Vagina (tissue), 2 donors: ENCODE results near the gene ECEL1. TPM values are rescaled to one million over a fixed set of nuclear protein-coding genes. Genes with fewer than 3 reads are reported as not detected.
A peak's percentile ranks its signal among the peaks of the same experiment; 100 is the strongest.

Source experiments
- DNase-seq, 2 donors: peaks; one replicate each; pipeline ENCODE4 v3.0.0-alpha.2; 2017; ENCODE audit errors: extremely low spot score in 2 of 2
- H3K27ac ChIP-seq: fragments of 200-600 bp; sonication (generic); one replicate; pipeline ENCODE4 v1.5.1; 2019
- H3K27me3 ChIP-seq: fragments of 200-600 bp; sonication (generic); one replicate; pipeline ENCODE4 v1.5.1; 2019
- H3K36me3 ChIP-seq, 2 donors: fragments of 200-600 bp; sonication (generic); one replicate each; pipeline ENCODE4 v1.5.1; 2017 to 2019
- H3K4me1 ChIP-seq: fragments of 200-600 bp; sonication (generic); one replicate; pipeline ENCODE4 v1.5.1; 2019
- H3K4me3 ChIP-seq, 2 donors: fragments of 200-600 bp; sonication (generic); 1 replicate in 1 of 2; 2 replicates in 1 of 2; pipeline ENCODE4 v1.5.1; 2016 to 2019
- H3K9me3 ChIP-seq: fragments of 200-600 bp; sonication (generic); one replicate; pipeline ENCODE4 v1.5.1; 2019
- POLR2A ChIP-seq, 2 donors: fragments of 450-650 bp; IDR thresholded peaks; one replicate each; pipeline ENCODE4 v1.6.1; 2017; ENCODE audit warnings: antibody characterized with exemption in 2 of 2, mild to moderate bottlenecking in 2 of 2, moderate library complexity in 2 of 2
- POLR2AphosphoS5 ChIP-seq, 2 donors: sonication (generic); formaldehyde crosslinking; IDR thresholded peaks; one replicate each; pipeline ENCODE4 v1.9.0; 2017; ENCODE audit warnings: antibody characterized with exemption in 2 of 2, mild to moderate bottlenecking in 2 of 2, low read depth in 1 of 2; ENCODE audit not compliant: insufficient read depth in 1 of 2
- intact Hi-C: fragments of 100-400 bp; cut with DNase I; formaldehyde crosslinking; loops from one replicate; pipeline ENCODE4 v1.15.1; 2023
- total RNA-seq: library from RNA; depleted of rRNA; stranded (reverse); fragments of >200 nt; gene quantifications from one replicate; pipeline ENCODE4 v1.2.3, GENCODE V29; 2016
- TF ChIP-seq, protein P1 (sequence below), 3 experiments: fragments of 450-650 bp in 2 of 3; fragments of 200-600 bp in 1 of 3; sonication (generic) in 1 of 3; IDR thresholded peaks; one replicate each; pipeline ENCODE4 v1.5.1; 2017 to 2019; ENCODE audit warnings: antibody characterized with exemption in 3 of 3, mild to moderate bottlenecking in 2 of 3, moderate library complexity in 2 of 3

Gene ECEL1
- total RNA-seq, 1 donor from 2014 or later: not detected

DNA sequence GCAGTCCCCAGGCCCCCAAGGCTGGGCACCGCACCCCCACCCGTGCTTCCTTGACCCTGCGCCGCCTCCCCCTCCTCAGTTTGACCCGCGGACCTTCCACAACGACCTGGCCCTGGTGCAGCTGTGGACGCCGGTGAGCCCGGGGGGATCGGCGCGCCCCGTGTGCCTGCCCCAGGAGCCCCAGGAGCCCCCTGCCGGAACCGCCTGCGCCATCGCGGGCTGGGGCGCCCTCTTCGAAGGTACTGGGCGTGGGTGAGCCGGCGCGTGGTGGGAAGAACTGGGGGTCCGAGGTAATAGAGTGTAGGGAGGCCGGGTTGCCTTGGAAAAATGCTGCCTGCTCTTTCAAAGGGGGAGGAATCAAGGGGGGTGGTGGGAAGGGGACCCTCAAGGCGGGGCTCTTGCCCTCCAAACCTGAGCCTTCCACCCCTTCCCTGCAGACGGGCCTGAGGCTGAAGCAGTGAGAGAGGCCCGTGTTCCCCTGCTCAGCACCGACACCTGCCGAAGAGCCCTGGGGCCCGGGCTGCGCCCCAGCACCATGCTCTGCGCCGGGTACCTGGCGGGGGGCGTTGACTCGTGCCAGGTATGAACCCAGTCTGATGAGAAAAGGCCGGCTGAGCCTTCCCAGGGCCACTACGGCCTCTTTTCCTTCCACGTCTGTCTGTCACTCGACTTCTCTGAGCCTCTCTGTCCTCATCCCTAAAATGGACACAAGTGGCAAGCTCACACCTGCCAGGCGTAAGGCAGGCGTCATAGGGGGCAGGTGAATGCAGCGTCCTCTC, 35.2 kb upstream of the ECEL1 start:
- Histone ChIP-seq H3K27me3 (peaks cover 17% of the 10 kb centered on the region), H3K4me3 (peak overlapping the region in 1 of 2 donors; percentile 29), H3K9me3 (no peaks in the 10 kb centered on the region), H3K36me3 (no peaks in the 10 kb centered on the region), H3K27ac (no peak overlapping the region), H3K4me1 (peaks cover 21% of the 10 kb centered on the region)
- no peak for DNase-seq
- TF ChIP-seq POLR2AphosphoS5 (IDR thresholded peaks at IDR 0.05; ENCODE audit: insufficient read depth in 1 of 2, low read depth in 1 of 2) (no peak), POLR2A (IDR thresholded peaks at IDR 0.05) (no peak)
- TF ChIP-seq, protein P1, sequence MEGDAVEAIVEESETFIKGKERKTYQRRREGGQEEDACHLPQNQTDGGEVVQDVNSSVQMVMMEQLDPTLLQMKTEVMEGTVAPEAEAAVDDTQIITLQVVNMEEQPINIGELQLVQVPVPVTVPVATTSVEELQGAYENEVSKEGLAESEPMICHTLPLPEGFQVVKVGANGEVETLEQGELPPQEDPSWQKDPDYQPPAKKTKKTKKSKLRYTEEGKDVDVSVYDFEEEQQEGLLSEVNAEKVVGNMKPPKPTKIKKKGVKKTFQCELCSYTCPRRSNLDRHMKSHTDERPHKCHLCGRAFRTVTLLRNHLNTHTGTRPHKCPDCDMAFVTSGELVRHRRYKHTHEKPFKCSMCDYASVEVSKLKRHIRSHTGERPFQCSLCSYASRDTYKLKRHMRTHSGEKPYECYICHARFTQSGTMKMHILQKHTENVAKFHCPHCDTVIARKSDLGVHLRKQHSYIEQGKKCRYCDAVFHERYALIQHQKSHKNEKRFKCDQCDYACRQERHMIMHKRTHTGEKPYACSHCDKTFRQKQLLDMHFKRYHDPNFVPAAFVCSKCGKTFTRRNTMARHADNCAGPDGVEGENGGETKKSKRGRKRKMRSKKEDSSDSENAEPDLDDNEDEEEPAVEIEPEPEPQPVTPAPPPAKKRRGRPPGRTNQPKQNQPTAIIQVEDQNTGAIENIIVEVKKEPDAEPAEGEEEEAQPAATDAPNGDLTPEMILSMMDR (IDR thresholded peaks at IDR 0.05): no peak
- intact Hi-C loops: no loop called here

DNA sequence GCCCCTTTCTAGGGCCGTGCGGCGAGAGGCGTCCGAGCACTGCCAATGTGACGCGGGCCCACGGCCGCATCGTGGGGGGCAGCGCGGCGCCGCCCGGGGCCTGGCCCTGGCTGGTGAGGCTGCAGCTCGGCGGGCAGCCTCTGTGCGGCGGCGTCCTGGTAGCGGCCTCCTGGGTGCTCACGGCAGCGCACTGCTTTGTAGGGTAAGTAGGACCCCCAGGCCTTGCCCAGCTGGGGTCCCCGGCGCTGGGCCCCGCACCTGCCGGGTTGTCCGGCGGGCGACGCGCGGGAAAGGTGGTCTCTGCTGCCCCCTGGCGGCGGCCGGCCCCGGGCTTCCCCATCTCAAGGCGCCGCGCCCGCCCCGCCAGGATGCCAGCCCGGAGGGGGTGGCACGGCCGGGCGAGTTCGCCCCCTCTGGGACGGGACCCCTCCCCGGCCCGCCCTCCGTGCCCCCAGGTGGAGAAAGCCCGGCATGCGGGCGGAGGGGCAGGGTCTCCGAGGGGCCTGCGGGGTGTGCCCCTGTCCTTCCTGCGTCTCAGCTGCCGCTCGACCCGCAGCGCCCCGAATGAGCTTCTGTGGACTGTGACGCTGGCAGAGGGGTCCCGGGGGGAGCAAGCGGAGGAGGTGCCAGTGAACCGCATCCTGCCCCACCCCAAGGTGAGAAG, 34.5 kb upstream of the ECEL1 start:
- no peaks in the 10 kb centered on the region for H3K9me3 ChIP-seq
- peaks cover 17% of the 10 kb centered on the region for H3K27me3 ChIP-seq
- intact Hi-C loops: no loop called here

DNA sequence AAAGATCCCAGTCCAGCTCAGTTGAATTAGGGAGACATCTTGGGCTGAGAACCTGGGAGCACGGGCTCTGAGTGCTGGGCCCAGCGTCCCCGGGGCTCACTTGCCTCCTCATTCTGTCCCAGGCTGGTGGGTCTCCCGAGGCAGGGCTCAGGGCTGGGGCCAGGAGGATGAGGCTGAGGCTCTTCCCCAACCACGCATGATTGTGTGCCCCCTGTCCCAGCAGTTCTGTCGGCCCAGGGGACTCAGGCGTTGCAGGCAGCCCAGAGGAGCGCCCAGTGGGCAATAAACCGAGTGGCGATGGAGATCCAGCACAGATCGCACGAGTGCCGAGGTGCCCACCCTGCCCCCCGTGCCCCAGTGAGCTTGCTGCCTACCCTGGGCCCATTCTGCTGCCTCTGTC, 33.5 kb upstream of the ECEL1 start:
- intact Hi-C loops: no loop called here
- Histone ChIP-seq H3K9me3 (no peaks in the 10 kb centered on the region), H3K4me1 (peaks cover 21% of the 10 kb centered on the region), H3K4me3 (no peak overlapping the region), H3K36me3 (no peaks in the 10 kb centered on the region), H3K27ac (no peak overlapping the region), H3K27me3 (peaks cover 17% of the 10 kb centered on the region)
- DNase-seq: no peak
- no peak for TF ChIP-seq POLR2AphosphoS5 (IDR thresholded peaks at IDR 0.05; ENCODE audit: insufficient read depth in 1 of 2, low read depth in 1 of 2)
- TF ChIP-seq, protein P1 (IDR thresholded peaks at IDR 0.05): no peak
- no peak for TF ChIP-seq POLR2A (IDR thresholded peaks at IDR 0.05)

More for the DNA sequence above, 34.5 kb upstream of the ECEL1 start:
- no peaks in the 10 kb centered on the region for H3K36me3 ChIP-seq
- TF ChIP-seq POLR2A (IDR thresholded peaks at IDR 0.05): no peak
- TF ChIP-seq POLR2AphosphoS5 (IDR thresholded peaks at IDR 0.05; ENCODE audit: insufficient read depth in 1 of 2, low read depth in 1 of 2): no peak
- TF ChIP-seq, protein P1 (IDR thresholded peaks at IDR 0.05): peak; percentile 65 to 91 (median 90)
- peaks cover 21% of the 10 kb centered on the region for H3K4me1 ChIP-seq
- DNase-seq: no peak
- no peak overlapping the region for H3K27ac ChIP-seq
- peak overlapping the region in 1 of 2 donors; percentile 29 for H3K4me3 ChIP-seq

DNA sequence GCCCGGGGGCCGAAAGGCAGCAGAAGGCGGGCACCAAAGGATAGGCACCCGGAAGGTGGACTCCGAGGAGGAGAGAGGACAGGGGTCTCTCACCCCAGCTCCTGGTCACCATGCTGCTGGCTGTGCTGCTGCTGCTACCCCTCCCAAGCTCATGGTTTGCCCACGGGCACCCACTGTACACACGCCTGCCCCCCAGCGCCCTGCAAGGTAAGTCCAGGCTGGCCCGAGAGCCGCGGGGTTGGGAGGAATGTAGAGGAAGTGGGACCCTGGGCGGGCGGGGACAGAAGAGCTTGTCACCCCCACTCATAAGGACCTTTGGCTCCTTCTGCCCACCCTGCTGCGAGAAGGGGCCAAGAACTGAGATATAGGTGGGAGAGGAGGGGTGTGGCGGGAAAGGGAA, 32.9 kb upstream of the ECEL1 start:
- Histone ChIP-seq H3K27me3 (peaks cover 17% of the 10 kb centered on the region), H3K36me3 (no peaks in the 10 kb centered on the region), H3K4me3 (no peak overlapping the region), H3K9me3 (no peaks in the 10 kb centered on the region), H3K4me1 (peaks cover 21% of the 10 kb centered on the region), H3K27ac (no peak overlapping the region)
- intact Hi-C loops: no loop called here
- no peak for DNase-seq
- TF ChIP-seq POLR2AphosphoS5 (IDR thresholded peaks at IDR 0.05; ENCODE audit: insufficient read depth in 1 of 2, low read depth in 1 of 2) (no peak), POLR2A (IDR thresholded peaks at IDR 0.05) (no peak)
- TF ChIP-seq, protein P1 (IDR thresholded peaks at IDR 0.05): no peak
